Measurements from ENCODE around the gene CNTN4.

DNA sequence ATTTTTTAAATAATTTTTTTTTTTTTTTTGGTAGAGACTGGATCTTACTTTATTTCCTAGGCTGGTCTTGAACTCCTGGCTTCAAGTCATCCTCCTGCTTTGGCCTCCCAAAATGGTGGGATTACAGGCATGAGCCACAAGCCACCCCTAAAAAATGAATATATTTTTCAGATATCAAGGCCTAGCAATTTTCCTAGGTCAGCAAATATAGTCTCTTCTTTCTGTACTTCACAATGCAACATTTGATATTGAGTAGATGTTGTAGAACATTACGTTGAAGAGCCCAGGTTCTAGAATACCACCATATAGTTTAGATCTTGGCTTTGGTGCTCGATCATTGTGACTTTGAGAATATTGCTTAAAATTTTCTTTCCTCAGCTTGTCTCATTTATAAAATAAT lies 437.9 kb downstream of the CNTN4 start:
- TF ChIP-seq EP300 (IDR thresholded peaks at IDR 0.05) (no peak), POLR2A (IDR thresholded peaks at IDR 0.05) (no peak), CTCF (IDR thresholded peaks at IDR 0.05) (no peak)

Measured in ovary (tissue), 3 donors.